ENCODE data around the gene TRIM72.

- TF ChIP-seq POLR2AphosphoS5 (IDR thresholded peaks at IDR 0.05; ENCODE audit: borderline replicate concordance, low read depth, low read length) (no peak), EZH2 (IDR thresholded peaks at IDR 0.05) (no peak)
These were observed 54.1 kb downstream of the TRIM72 start for GRCh38 chr16:31268033-31268365.
